ENCODE data around the gene RAD9B. TPM values are rescaled to one million over a fixed set of nuclear protein-coding genes. Genes with fewer than 3 reads are reported as not detected.
"Not testable (repeated sequence)": the region's sequence is repeated elsewhere in the genome, so short reads cannot be mapped to it uniquely, and the experiment has no call there.

RAD9B gene
- total and polyA plus RNA-seq, 2 experiments from 2014 or later = 0.19 to 0.97 TPM

- no peaks in the 10 kb centered on the region for H3K36me3 ChIP-seq (ENCODE audit: low read depth)
- no peak for DNase-seq
- 0 out of 2 replicates have a peak, but pooled peaks cover 2% of the 10 kb centered on the region for H3K27me3 ChIP-seq (replicated peaks; ENCODE audit: insufficient read depth)
- no peak overlapping the region for H3K4me3 ChIP-seq
- H3F3A ChIP-seq (ENCODE audit: insufficient read depth) = no peaks in the 10 kb centered on the region
- no peak overlapping the region for H3K9ac ChIP-seq
- TF ChIP-seq EZH2phosphoT487 (IDR thresholded peaks at IDR 0.05; ENCODE audit: insufficient read depth, low read depth) = no peak
- TF ChIP-seq EZH2 (IDR thresholded peaks at IDR 0.05; ENCODE audit: insufficient read depth, poor library complexity, severe bottlenecking) = no peak
- in situ Hi-C loops (cut with MboI) = loop anchor here (10.0 kb wide), 1 partner anchor 80 kb away; no protein-coding TSS in a partner anchor
- H3K27ac ChIP-seq = no peak overlapping the region
- H3K4me2 ChIP-seq (ENCODE audit: unreplicated experiment) = no peak overlapping the region
- H4K20me1 ChIP-seq (ENCODE audit: insufficient read depth) = no peaks in the 10 kb centered on the region
- H3K79me2 ChIP-seq (ENCODE audit: insufficient read depth) = no peaks in the 10 kb centered on the region
- WGBS, 2 experiments (ENCODE audit: low coverage in 1 of 2, low lambda C conversion rate in 2 of 2, missing lambda C conversion rate in 2 of 2) = 80 to 91% methylated on average over 1 of the region's 1 CpG
- H3K4me1 ChIP-seq (ENCODE audit: insufficient read depth) = no peaks in the 10 kb centered on the region
- H3K9me3 ChIP-seq (ENCODE audit: low read depth) = no peaks in the 10 kb centered on the region
- no peak overlapping the region for H2AFZ ChIP-seq
- H3K9me2 ChIP-seq (ENCODE audit: insufficient read depth) = no peaks in the 10 kb centered on the region
Observed at GRCh38 chr12:110514363-110514762, 12.2 kb downstream of the RAD9B start.

- WGBS, 2 experiments (ENCODE audit: low coverage in 1 of 2, low lambda C conversion rate in 2 of 2, missing lambda C conversion rate in 2 of 2) = 87 to 94% methylated on average over 3 of the region's 3 CpGs
Observed at GRCh38 chr12:110516995-110517394, 14.9 kb downstream of the RAD9B start.

GRCh38 chr12:110518014-110518413, 15.9 kb downstream of the RAD9B start:
- H4K20me1 ChIP-seq (ENCODE audit: insufficient read depth); H3K9me3 ChIP-seq (ENCODE audit: low read depth); H3K4me3 ChIP-seq; H3K9ac ChIP-seq; H3K36me3 ChIP-seq (ENCODE audit: low read depth); H3F3A ChIP-seq (ENCODE audit: insufficient read depth); H2AFZ ChIP-seq; H3K27me3 ChIP-seq (replicated peaks; ENCODE audit: insufficient read depth); H3K79me2 ChIP-seq (ENCODE audit: insufficient read depth); H3K27ac ChIP-seq; DNase-seq; H3K4me2 ChIP-seq (ENCODE audit: unreplicated experiment); H3K4me1 ChIP-seq (ENCODE audit: insufficient read depth); H3K9me2 ChIP-seq (ENCODE audit: insufficient read depth): not testable (repeated sequence)
- in situ Hi-C loops (cut with MboI) = loop anchor here (10.0 kb wide), 1 partner anchor 77 kb away; no protein-coding TSS in a partner anchor
- WGBS, 2 experiments (ENCODE audit: low coverage in 1 of 2, low lambda C conversion rate in 2 of 2, missing lambda C conversion rate in 2 of 2) = 79 to 88% methylated on average over 8 of the region's 8 CpGs

More at GRCh38 chr12:110516995-110517394, 14.9 kb downstream of the RAD9B start:
- H2AFZ ChIP-seq = no peak overlapping the region
- H3K9ac ChIP-seq = no peak overlapping the region
- H3K9me2 ChIP-seq (ENCODE audit: insufficient read depth) = no peaks in the 10 kb centered on the region
- no peak overlapping the region for H3K4me2 ChIP-seq (ENCODE audit: unreplicated experiment)
- no peaks in the 10 kb centered on the region for H3K79me2 ChIP-seq (ENCODE audit: insufficient read depth)
- DNase-seq = no peak
- H3K4me1 ChIP-seq (ENCODE audit: insufficient read depth) = no peaks in the 10 kb centered on the region
- H3K27me3 ChIP-seq (replicated peaks; ENCODE audit: insufficient read depth) = 0 out of 2 replicates have a peak, but pooled peaks cover 2% of the 10 kb centered on the region
- no peaks in the 10 kb centered on the region for H4K20me1 ChIP-seq (ENCODE audit: insufficient read depth)
- TF ChIP-seq EZH2 (IDR thresholded peaks at IDR 0.05; ENCODE audit: insufficient read depth, poor library complexity, severe bottlenecking) = no peak
- TF ChIP-seq EZH2phosphoT487 (IDR thresholded peaks at IDR 0.05; ENCODE audit: insufficient read depth, low read depth) = no peak
- H3K9me3 ChIP-seq (ENCODE audit: low read depth) = no peaks in the 10 kb centered on the region
- H3F3A ChIP-seq (ENCODE audit: insufficient read depth) = no peaks in the 10 kb centered on the region
- no peaks in the 10 kb centered on the region for H3K36me3 ChIP-seq (ENCODE audit: low read depth)
- in situ Hi-C loops (cut with MboI) = loop anchor here (10.0 kb wide), 1 partner anchor 78 kb away; no protein-coding TSS in a partner anchor
- H3K27ac ChIP-seq = no peak overlapping the region
- no peak overlapping the region for H3K4me3 ChIP-seq

GRCh38 chr12:110520876-110521712, 19.0 kb downstream of the RAD9B start:
- H2AFZ ChIP-seq; H3K4me2 ChIP-seq (ENCODE audit: unreplicated experiment); in situ Hi-C loops (cut with MboI); H3K36me3 ChIP-seq (ENCODE audit: low read depth); H3K4me1 ChIP-seq (ENCODE audit: insufficient read depth); H3F3A ChIP-seq (ENCODE audit: insufficient read depth); H3K79me2 ChIP-seq (ENCODE audit: insufficient read depth); H3K27ac ChIP-seq; H3K9me2 ChIP-seq (ENCODE audit: insufficient read depth); H3K27me3 ChIP-seq (replicated peaks; ENCODE audit: insufficient read depth); H3K4me3 ChIP-seq; H3K9ac ChIP-seq; H3K9me3 ChIP-seq (ENCODE audit: low read depth); H4K20me1 ChIP-seq (ENCODE audit: insufficient read depth): not testable (repeated sequence)
- DNase-seq = peak; percentile 11
- WGBS, 2 experiments (ENCODE audit: low coverage in 1 of 2, low lambda C conversion rate in 2 of 2, missing lambda C conversion rate in 2 of 2) = 92 to 94% methylated on average over 11 of the region's 11 CpGs
